Airway epithelial cell (primary cell): ENCODE measurements around the gene FCF1. TPM values are rescaled to one million over a fixed set of nuclear protein-coding genes. Genes with fewer than 3 reads are reported as not detected.

Experiments
- total RNA-seq: library from RNA; depleted of rRNA; stranded (reverse); fragments of >200 nt; gene quantifications from 2 replicates; pipeline ENCODE4 v1.2.3, GENCODE V29; 2015

FCF1 gene, protein sequence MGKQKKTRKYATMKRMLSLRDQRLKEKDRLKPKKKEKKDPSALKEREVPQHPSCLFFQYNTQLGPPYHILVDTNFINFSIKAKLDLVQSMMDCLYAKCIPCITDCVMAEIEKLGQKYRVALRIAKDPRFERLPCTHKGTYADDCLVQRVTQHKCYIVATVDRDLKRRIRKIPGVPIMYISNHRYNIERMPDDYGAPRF
- total RNA-seq = 28.8 and 34.9 TPM in 2 replicates

DNA sequence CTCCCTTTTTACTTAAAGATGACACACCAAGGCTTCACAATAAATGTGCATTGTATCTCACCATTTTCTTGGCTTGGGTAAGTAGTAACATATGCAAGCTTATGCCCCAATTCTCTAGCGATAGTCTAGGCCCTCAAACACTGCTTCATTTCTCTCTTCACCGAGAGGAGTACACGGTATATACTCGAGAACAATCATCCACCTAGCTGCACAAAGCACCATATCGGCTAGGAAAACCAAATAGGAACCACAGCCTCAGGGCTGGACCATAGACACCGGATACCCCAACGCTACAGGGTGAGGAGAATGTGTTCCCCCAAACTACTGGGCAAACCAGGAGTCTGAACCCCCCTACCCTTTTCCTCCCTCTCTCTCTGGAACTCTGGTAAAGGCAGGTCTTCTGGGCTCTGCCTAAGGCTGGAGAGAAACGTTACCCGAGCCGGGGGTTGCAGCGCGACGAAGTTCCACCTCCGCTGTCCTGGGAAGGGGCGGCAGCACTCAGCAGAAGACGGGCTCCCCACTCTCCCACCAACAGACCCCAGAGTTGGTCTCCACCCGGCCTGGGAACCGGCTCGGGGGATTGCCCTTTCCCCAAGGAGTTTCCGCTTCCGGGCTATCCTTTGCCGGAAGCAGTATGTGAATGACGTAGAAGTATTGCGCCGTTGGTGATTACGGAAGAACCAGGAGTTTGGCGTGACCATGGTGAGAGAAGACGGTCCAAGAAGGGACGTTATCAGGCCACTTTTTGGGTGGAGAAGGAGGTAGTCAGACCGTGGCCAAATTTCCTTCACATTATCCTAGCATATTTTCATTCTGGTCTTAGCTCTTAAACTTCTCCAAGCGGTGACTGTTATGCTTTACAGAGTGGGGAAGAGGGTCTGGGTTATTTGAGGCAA, at the start of gene FCF1, which contains the start of gene AREL1:
TSS of gene FCF1 (plus strand) at position 646 of the 896 bp plus-strand sequence. CDS start at position 700, 54 bp downstream.
TSS of gene AREL1 (minus strand) at position 582 of the 896 bp plus-strand sequence. CDS start 27,465 bp downstream, outside the sequence.

DNA sequence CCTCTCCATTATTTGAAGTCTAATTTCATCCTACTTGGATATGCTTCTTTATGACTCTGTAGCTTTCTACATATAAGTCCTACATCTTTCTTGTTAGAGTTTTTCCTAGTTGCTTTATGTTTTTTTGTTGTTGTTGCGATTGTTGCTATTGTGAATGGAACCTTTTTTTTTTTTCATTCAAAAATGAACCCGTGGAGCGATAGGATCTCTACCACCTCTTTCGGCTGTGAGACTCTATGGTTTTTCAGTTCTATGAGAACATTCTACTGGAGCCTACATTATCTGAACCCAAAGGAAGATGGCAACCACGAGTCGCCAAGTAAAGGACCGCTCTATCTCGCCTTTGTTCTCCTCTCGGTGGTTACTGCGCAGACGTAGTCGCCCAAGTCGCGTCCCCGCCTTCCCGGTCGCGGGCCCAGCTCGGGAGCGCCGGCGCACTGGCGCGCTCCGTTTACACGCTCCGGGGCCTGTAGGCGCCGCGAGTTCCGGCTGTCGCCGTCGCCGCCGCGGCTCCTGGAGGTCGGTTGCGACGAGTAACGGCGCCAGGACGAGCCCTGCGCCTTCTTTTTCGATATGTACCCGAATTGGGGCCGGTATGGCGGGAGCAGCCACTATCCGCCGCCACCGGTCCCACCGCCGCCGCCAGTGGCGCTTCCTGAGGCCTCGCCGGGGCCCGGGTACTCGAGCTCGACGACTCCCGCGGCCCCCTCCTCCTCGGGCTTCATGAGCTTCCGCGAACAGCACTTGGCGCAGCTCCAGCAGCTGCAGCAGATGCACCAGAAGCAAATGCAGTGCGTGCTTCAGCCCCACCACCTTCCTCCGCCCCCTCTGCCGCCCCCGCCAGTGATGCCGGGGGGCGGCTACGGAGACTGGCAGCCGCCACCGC, 50.2 kb downstream of the FCF1 start, which contains the start of gene YLPM1:
TSS of gene YLPM1 (plus strand) at position 400 of the 886 bp plus-strand sequence. CDS start at position 574, 174 bp downstream.

Other genes starting within 250 kb of the FCF1 start
- 325 and 369 TPM in 2 replicates for gene NPC2, start 219.8 kb upstream of the FCF1 start, total RNA-seq
- gene ISCA2, start 219.4 kb upstream of the FCF1 start, total RNA-seq = 9.0 and 30.7 TPM in 2 replicates
- gene LTBP2, start 100.9 kb upstream of the FCF1 start, total RNA-seq = 21.2 and 28.1 TPM in 2 replicates
- gene AREL1, start 64 bp upstream of the FCF1 start, total RNA-seq = 24.4 and 24.8 TPM in 2 replicates
- 16.8 and 21.9 TPM in 2 replicates for gene YLPM1, start 50.2 kb downstream of the FCF1 start, total RNA-seq
- not detected in 2 replicates for gene PROX2, start 163.0 kb downstream of the FCF1 start, total RNA-seq
- 46.6 and 60.2 TPM in 2 replicates for gene DLST, start 168.8 kb downstream of the FCF1 start, total RNA-seq
- 1.6 and 1.8 TPM in 2 replicates for gene RPS6KL1, start 210.1 kb downstream of the FCF1 start, total RNA-seq
- 51.8 and 57.1 TPM in 2 replicates for gene PGF, start 242.5 kb downstream of the FCF1 start, total RNA-seq